Measurements from ENCODE around the gene BRSK2.

BRSK2 gene

DNA sequence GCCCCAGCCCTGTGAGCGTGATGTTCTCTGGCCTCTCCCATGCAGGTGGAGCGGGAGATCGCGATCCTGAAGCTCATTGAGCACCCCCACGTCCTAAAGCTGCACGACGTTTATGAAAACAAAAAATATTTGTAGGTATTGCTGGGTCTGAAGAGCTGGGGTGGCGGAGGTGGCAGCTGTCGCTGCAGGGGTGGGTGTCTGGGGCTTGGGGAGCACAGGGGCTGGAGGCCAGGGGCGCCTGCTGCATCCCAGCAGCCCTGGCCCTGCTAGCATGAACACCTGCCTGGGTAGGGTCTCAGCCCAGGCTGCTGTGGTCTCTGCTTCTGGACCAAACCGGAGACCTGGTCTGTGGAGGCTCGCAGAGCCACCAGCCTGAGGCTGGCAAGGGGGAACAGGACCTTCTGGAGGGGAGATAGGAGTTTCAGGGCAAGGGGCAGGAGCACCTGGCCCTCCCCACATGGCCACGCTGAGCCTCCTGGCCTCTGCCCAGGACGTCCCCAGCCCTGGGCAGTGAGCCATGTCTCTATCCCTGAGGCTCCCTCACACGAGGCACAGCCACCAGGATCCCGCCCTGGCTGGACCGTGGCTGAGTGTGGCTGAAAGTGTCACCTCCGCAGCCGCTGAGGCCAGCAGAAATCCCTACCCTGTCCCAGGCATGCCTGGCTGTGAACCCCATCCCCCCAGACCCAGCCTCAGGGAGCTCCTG is 48.7 kb downstream of the BRSK2 start:
- DNase-seq: no peak

DNA sequence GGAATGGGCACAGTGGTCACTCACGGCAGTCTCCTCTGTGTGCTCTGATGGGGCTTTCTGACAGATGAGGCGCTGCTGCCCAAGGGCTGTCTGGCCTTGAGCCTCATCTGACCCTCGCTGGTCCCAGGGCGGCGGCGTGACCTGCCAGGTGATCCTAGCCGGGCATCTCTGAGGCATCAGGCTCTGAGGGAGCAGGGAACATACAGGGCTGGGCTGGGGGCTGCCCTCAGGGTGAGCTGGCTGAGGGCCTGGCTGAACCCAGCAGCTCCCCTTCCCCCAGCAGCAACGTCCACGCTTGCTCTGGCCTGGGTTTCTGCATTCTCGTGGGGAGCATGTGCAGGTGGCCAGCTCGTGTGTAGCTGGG is 49.2 kb downstream of the BRSK2 start:
- no peak for DNase-seq

DNA sequence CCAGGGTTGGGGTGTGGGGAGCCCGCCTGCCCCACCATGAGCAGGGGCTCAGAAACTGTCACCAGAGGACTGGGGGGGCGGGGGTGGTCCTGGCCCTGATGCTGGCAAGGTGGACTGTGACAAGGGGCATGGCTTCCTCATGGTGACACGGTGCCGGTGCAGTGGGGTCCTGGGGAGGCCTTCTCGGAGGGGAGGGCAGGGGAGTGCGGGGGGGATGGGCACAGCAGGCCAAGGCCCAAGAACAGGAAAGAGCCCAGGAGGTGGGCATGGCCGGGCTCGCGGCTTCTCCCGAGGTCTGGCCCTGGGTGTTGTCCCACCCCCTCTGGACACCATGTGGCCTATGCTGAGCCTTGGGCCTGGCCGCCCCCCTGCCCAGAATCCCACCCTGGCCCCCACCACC is 49.6 kb downstream of the BRSK2 start:
- no peak for DNase-seq

DNA sequence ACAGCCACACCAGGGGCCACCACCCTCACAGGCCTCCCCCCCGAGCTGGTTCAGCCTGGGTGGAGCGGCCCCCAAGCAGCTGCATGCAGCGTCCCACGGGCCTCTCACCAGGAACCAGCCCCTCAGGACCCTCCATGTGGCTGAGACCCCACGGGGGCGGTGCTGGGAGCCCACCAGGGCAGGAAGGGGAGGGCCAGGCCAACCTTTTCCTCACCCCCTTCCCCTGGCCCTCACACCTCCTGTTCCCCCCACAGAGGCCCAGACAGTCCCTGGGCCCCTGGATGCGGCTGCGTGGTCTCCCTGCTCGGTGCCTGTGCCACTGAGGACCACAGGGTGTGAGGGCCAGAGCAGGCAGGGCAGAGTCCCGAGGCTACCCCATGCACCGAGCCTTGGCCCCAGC is 50.3 kb downstream of the BRSK2 start:
- no peak for DNase-seq

DNA sequence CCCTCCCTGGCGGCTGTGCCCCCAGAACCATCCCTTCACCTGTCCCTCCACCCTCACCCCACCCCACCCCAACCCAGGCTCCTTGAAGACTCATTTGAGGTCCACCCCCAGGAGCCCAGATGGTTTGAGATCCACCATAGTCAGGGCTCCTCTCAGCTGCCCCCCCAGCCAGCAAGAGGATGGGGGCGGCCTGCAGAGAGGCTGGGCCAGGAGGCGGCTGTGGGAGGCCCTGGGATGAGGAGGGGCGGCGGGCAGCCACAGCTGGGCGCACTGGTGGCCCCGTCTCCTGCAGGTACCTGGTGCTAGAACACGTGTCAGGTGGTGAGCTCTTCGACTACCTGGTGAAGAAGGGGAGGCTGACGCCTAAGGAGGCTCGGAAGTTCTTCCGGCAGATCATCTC is 50.8 kb downstream of the BRSK2 start:
- DNase-seq: no peak

DNA sequence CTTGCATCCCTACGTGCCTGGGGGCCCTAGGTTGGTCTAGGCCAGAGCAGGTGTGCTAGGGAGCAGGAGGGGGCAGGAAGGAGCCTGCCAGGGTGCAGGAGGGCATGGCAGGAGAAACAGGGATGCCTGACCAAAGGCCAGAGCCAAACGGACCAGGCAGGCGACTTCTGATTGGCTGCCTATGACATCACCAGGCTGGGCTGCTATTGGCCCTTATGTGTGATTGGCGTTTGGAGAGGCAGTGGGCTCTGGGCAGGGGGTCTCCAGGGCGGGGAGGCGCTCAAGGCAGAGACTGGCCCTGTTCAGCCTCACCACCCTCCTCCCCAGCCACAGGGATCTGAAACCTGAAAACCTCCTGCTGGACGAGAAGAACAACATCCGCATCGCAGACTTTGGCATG is 52.4 kb downstream of the BRSK2 start:
- DNase-seq: no peak

DNA sequence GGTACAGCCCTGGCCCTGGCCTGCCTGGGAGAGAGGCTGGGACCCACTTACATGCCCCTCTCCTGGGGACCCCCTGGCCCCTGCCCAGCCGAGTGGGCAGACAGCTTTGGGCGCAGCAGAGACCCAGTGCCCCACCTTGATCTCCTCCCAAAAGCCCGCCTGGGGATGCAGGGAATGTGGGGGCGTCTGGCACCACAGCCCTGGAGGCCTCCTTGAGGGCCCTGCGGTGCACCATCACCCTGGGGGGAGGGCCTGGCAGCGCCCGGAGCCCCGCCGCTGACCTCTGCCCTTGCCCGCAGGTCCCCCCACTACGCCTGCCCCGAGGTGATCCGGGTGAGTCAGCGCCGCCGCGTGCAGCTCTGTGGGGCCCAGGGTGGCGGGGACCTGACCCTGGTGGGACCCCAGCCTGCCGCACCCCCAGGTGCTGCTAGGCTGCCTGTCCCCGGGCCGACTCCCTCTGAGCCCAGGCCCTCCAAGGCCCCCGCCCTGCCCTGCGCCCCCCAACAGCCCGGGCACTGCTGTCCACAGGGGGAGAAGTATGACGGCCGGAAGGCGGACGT is 53.2 kb downstream of the BRSK2 start:
- DNase-seq: no peak

DNA sequence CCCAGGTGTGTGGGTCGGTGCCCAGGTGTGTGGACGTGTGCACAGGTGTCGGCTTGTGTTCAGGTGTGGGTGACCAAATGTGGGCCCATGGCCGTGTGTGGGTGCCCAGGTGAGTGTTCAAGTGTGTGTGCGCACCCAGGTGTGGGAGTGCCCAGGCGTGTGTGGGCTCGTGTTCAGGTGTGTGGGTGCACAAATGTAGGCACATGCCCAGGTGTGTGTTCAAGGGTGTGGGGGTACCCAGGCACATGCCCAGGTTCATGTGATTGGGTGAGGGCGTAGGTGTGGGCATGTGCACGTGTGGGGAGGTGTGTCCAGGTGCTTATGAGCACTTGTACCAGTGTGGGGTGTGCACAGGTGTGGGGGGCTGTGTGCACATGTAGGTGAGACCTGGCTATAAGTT is 54.0 kb downstream of the BRSK2 start:
- no peak for DNase-seq

DNA sequence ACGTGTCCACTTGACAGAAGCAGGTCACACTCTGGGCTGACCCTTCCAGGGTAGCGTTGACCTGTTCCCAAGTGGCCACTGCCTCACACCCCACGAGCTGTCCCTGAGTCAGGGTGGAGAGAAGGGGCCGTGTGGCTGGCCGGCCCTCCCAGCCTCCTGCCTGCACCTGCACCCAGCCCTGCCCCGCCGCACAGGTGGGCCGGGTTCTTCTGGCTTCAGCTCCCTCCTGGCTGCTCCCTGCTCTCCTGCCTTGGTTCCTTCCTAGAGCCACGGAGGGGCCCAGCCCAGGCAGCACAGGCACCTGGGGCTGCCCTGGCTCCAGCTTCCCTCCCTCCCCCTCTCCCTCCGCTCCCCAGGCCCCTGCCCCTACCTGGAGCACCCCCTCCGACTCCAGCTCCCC is 54.6 kb downstream of the BRSK2 start:
- DNase-seq: no peak

DNA sequence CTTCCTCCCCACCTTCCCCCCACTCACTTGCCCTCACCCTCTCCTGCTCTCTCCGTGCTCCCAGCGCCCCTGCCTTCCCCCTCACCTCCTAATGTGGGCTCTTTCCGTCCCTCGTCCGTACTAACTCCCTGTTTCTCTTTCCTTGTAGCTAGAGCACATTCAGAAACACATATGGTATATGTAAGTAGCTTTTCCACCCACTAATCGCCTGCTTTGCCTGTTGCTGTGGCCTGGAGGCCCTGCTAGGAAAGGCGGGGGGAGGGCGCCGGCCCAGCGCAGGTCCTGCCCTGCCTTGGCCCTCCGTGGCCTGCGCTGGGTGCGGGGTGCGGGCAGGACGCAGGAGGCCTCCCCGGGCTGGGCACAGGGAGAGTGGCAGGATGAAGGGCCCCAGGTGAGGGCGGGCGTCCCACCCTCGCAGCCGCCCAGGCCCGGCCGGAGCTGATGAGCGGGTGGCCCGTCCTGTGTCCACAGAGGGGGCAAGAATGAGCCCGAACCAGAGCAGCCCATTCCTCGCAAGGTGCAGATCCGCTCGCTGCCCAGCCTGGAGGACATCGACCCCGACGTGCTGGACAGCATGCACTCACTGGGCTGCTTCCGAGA is 55.2 kb downstream of the BRSK2 start:
- no peak for DNase-seq

DNA sequence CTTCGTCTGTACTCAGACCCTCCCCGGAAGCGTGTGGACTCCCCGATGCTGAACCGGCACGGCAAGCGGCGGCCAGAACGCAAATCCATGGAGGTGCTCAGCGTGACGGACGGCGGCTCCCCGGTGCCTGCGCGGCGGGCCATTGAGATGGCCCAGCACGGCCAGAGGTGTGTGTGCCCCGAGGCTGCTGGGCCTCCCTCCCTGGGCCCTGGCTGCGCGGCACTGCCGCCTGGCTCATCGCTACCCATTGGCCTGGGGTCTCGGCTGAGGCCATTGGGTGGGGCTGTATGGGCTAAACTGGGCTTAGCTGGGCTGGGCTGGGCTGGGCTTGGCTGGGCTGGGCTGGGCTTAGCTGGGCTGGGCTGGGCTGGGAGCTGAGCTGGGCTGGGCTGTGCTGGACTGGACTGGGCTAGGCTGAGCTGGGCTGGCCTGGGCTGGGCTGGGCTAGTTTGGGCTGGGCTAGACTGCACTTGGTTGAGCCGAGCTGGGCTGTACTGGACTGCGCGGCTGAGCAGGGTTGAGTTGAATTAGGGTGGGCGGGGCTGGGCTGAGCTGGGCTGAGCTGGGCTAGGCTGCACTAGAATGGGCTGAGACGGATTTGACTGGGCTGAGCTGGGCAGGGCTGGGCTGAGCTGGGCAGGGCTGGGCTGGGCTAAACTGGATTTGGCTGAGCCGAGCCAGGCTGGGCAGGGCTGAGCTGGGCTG is 56.2 kb downstream of the BRSK2 start:
- DNase-seq: no peak

DNA sequence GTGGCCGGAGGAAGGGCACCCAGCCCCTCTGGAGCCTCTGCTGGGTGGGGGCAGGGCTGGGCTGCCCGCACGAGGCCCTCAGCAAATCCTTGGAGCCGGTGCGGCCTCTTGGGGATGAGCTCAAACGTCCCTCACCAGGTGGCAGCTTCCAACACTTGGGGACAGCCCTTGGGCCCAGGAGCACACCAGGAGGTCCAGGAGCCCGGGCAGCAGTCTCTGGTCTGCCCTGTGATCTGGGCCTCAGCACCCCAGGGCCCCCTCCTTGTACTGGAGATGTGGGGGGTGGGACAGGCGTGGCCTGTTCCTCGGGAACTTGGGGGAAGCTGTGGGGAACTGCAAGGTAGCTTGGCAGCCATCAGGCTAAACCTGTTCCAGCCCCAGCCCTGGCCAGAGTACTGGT is 56.9 kb downstream of the BRSK2 start:
- no peak for DNase-seq

DNA sequence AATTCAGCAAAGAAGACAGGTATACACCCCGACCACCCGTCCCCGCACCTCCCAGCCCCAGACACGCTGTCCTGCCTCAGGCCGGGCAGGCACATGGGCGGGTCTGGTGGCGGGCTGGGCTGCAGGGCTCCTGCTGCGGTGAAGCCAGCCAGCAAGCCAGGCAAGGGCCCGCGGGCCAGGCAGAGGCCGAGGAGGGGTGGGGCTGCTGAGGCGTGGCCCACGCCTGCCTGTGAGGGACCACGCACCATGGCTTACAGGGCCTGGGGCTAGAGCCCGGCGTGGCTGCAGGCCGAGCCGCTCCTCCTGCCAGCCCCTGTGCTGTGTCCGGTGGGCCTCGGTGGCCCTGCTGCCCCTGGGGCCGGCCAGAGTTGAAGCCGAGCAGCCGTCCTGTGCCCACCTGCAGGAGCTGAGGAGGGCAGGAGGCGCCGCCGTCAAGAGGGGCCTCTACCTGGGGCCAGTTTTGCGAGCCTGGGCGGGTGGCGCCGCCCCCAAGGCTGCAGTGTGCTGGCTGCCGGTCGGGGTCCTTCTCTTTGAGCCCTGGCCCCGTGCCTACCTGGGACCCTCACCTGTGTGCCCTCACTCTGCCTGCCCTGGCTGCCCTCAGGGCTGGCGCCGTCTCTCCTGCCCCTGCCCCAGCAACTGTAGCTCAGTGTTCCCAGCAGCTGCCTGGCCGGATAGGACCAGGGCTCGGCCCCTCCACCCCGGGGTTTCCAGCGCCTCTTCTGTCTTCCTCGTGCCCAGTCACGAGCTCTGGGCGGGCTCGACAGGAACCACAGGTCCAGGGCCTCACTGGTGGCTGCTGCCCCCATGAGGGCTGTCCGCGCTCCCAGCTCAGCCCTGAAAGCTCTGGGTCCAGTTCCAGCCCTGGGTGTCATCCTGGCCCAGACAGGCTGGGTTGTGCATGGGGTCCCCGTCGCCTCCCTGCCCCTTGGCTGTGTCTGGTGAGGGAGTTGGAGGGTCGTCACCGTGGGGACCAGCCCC is 58.4 kb downstream of the BRSK2 start:
- no peak for DNase-seq

DNA sequence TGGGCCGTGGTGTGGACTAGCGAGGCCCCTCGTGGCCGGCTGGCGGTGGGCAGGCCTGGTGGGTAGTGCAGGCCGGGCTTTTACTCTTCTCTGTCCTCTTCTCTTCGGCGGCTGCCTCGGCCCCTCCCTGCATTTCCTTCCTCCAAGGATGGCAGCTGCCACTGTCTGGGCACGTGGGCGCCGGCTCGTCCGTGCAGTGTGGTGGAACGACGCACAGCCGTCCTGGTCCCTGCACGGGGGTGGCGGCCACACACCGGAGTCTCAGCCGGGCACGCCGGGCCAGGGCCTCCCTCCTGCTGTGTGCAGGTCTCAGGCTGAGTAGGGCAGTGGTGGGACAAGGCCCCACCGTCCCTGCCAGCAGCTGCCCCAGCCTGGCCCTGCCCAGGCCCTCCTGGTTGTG is 59.1 kb downstream of the BRSK2 start:
- no peak for DNase-seq

DNA sequence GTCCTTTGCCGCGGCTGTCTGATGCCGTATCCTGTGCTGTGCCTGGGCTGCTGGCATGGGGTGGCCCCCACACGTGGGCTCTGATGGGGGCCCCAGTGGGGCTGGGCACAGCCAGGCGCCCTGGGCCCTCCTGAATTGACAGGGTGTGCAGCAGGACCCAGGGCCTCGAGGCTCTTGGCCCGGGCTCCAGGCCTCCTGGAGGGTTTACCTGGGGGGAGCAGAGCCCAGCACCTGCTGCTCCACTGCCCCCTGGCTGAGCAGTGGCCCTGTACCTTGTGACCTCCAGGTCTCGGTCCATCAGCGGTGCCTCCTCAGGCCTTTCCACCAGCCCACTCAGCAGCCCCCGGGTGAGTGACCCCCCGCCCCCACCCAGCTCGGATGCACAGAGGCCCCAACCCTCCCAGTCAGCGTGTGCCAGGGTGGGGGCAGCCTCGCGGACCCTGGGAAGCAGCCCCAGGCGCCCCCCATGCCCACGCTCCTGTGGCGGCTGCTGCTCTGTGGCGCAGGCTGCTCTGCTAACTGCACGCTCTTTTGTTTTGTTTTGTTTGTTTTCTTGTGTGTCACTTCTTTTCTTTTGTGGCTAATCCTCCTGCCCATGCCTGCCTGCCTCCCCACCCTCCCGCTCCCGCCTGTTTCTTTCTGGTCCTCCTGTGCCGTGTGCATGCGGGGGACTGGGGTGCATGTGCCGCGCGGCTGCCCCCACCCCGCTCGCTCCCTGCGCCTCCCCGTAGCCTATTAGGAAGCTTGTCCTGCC is 59.9 kb downstream of the BRSK2 start:
- no peak for DNase-seq

DNA sequence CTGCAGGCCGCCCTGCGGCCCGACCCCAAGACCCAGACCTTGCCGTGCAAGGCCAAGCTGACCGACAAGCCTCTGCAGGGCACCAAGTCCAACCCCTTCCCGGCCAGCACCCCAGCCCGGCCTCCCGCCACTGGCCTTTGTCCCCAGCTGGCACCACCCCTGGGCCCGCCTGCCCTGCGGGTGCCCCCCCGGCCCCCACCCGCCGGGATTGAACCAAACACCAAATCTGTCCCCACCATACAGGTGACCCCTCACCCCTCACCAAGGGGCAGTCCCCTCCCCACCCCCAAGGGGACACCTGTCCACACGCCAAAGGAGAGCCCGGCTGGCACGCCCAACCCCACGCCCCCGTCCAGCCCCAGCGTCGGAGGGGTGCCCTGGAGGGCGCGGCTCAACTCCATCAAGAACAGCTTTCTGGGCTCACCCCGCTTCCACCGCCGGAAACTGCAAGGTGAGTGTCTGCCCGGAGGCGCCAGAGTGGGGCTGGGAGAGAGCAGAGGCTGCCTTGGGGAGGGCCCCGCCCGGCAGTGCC is 60.7 kb downstream of the BRSK2 start:
- DNase-seq: no peak

DNA sequence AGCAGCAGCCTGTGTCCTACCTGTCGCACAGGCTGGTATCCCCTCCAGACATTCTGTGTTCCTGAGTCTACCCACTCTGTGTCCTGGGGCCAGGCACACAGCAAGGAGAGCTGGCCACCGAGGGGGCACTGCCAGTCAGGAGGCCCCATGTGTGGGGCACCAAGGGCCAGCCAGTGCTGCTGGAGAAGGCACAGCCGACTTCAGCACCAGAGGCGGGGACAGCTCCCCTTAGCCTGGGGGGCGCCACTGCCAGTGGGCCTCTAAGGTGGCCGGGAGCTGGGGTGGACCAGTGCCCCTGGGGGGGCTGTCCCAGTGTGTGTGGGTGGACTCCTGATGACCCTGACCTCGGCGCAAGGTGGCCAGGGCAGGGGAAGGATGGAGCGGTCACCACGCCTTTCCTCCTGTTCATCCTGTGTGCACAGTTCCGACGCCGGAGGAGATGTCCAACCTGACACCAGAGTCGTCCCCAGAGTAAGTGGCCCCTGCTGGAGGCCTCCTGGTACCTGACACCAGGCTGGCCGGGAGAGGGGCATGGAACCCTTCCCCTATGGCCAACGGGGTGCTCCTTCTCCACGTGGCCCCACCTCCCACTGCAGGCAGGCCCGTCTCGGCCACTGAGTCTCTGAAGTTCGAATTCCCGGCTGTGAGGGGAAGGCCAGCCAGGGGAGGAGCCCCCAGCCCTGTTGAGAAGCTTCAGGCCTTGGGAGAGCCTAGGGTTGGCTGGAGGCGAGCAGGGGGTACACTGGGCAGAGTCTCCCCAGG is 61.4 kb downstream of the BRSK2 start:
- DNase-seq: no peak

DNA sequence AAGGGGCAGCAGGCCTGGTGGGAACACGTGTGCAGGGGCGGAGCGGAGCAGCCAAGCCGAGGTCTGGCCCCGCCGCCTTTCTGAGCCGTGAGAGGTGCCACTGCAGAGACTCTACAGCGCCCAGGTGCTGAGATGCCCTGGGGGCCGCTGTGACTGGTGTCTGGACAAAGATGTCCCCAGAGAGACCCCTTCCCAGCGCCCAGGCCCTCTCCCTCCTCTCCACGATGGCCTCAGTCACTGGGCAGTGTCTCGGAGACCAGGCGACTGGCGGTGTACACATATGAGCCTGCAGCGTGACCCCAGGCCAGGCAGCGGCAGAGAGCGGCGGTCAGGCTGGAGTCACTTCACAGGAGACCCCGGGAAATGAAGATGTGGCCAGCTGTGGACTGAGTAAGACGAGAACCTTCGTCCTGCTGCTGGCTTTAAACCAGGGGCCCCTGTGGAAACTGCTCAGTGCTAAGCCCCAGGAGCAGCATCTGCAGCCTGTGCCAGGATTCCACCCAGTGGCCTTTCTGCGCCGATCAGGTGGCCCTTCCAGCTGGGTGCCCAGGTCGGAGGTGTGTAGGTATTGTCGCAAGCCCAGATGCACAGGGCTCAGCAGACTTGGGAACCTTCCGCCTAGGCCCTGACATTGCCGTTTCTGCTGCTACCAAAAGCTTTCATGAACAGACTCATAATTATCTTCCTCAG is 62.2 kb downstream of the BRSK2 start:
- DNase-seq: no peak

DNA sequence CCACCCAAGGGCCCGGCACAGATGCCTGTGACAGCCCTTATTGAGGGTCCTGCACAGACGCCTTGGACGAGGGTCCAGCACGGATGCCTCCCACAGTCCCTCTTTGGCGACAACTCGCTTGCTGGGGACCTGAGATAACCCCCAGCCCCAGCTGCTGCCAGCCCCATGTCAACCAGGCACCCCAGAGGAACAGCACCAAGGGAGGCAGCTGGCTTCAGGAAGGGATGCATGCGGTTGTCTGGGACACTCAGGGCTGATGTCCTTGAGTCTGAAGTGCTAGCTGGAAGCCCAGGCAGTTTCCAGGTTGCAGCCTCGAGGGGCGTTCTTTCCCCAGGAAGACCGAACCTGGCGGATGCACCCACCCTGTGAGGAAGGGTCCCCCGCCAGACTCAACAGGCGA is 63.0 kb downstream of the BRSK2 start:
- DNase-seq: no peak

DNA sequence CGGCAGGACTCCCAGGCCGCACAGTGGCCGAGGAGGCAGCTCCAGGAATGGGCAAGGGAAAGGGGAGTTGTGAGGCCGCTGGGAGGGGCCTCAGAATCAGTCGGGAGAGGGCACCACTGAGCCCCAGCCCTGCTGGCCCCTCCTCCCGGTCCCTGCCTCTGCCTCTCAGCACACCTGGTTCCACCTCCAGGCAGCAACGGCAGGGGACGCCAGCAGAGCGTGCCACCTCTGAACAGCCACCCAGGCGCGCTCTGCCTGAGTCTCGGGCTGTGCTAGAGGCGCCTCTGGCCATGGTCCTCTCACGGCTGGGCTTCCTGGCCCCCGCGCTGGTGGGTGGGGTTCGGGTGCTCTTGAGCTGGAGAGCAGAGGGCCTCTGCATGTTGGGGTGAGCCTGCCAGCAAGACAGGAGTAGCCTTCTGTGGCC is 63.9 kb downstream of the BRSK2 start:
- DNase-seq: no peak
